HepG2 (cell line): ENCODE results near the gene ARIH2. TPM values are rescaled to one million over a fixed set of nuclear protein-coding genes. Genes with fewer than 3 reads are reported as not detected.
A peak's percentile ranks its signal among the peaks of the same experiment; 100 is the strongest.

ENCODE experiments used
- FOXC1 ChIP-seq: sonication (generic); formaldehyde crosslinking; IDR thresholded peaks from 2 replicates; pipeline ENCODE4 v1.8.0; 2022; ENCODE audit warnings: mild to moderate bottlenecking, missing genetic modification reagents, borderline replicate concordance
- GABPB1 ChIP-seq: IDR thresholded peaks from 2 replicates; pipeline ENCODE4 v1.6.1; 2016; ENCODE audit warnings: mild to moderate bottlenecking, missing genetic modification reagents, moderate library complexity, missing compliant biosample characterization
- HHEX ChIP-seq: IDR thresholded peaks from 2 replicates; pipeline ENCODE4 v1.6.1; 2016; ENCODE audit warnings: control low read depth
- KDM6A ChIP-seq: IDR thresholded peaks from 2 replicates; pipeline ENCODE4 v1.6.1; 2016; ENCODE audit warnings: low read depth
- NCOR1 ChIP-seq: fragments of 200-600 bp; sonication (generic); IDR thresholded peaks from 2 replicates; pipeline ENCODE4 v1.7.0; 2017; ENCODE audit warnings: antibody characterized with exemption, low read length, borderline replicate concordance
- NFIB ChIP-seq: sonication (generic); formaldehyde crosslinking; IDR thresholded peaks from 2 replicates; pipeline ENCODE4 v1.9.0; 2021; ENCODE audit warnings: missing genetic modification reagents, mild to moderate bottlenecking, borderline replicate concordance
- NKX3-1 ChIP-seq: sonication (generic); formaldehyde crosslinking; IDR thresholded peaks from 2 replicates; pipeline ENCODE4 v1.5.0; 2020; ENCODE audit warnings: missing genetic modification reagents
- RFX1 ChIP-seq: fragments of 450-650 bp; IDR thresholded peaks from 2 replicates; pipeline ENCODE4 v1.6.1; 2017
- ZBTB42 ChIP-seq: sonication (generic); formaldehyde crosslinking; IDR thresholded peaks from 2 replicates; pipeline ENCODE4 v1.5.0; 2020; ENCODE audit warnings: mild to moderate bottlenecking, missing genetic modification reagents
- ZNF3 ChIP-seq: IDR thresholded peaks from 2 replicates; pipeline ENCODE4 v1.7.0; 2017; ENCODE audit warnings: inconsistent platforms
- ZNF34 ChIP-seq: sonication (generic); formaldehyde crosslinking; IDR thresholded peaks from 2 replicates; pipeline ENCODE4 v1.4.0; 2020; ENCODE audit warnings: mild to moderate bottlenecking, missing genetic modification reagents, borderline replicate concordance
- ZNF451 ChIP-seq: sonication (generic); formaldehyde crosslinking; IDR thresholded peaks from 2 replicates; pipeline ENCODE4 v1.5.0; 2020; ENCODE audit warnings: mild to moderate bottlenecking, missing genetic modification reagents
- ZNF670 ChIP-seq: sonication (generic); formaldehyde crosslinking; IDR thresholded peaks from 2 replicates; pipeline ENCODE4 v1.8.0; 2022; ENCODE audit warnings: mild to moderate bottlenecking, missing genetic modification reagents, borderline replicate concordance
- ZNF674 ChIP-seq: sonication (generic); formaldehyde crosslinking; IDR thresholded peaks from 2 replicates; pipeline ENCODE4 v1.5.0; 2020; ENCODE audit warnings: low read depth, mild to moderate bottlenecking, missing genetic modification reagents
- ZNF703 ChIP-seq: sonication (generic); formaldehyde crosslinking; IDR thresholded peaks from 2 replicates; pipeline ENCODE4 v1.5.1; 2020; ENCODE audit warnings: missing genetic modification reagents, mild to moderate bottlenecking, moderate library complexity, borderline replicate concordance
- polyA plus RNA-seq, 8 experiments: library from polyadenylated mRNA; depleted of rRNA in 3 of 8; stranded (reverse) in 7 of 8; unstranded in 1 of 8; fragments of >200 nt; fragmentation: Illumina TruSeq in 4 of 8; extraction: Trizol in 4 of 8; gene quantifications; 2 replicates each; pipeline versions ENCODE4 v1.2.1 to v1.2.3, GENCODE V29; 2011 to 2016; ENCODE audit warnings: low read depth in 4 of 8, missing spikeins in 1 of 8, mixed read lengths in 1 of 8; ENCODE audit not compliant: insufficient read depth in 1 of 8
- total RNA-seq, 5 experiments: library from RNA; depleted of rRNA; stranded (reverse); fragments of >200 nt; fragmentation: Illumina TruSeq; extraction: Trizol; gene quantifications; 2 replicates each; pipeline ENCODE4 v1.2.3, GENCODE V29; 2016; ENCODE audit warnings: low read depth in 1 of 5
- TF ChIP-seq, protein P1 (sequence below): sonication (generic); formaldehyde crosslinking; IDR thresholded peaks from 2 replicates; pipeline ENCODE4 v1.4.0; 2020; ENCODE audit warnings: missing genetic modification reagents
- TF ChIP-seq, protein P2 (sequence below): sonication (generic); formaldehyde crosslinking; IDR thresholded peaks from 2 replicates; pipeline ENCODE4 v1.4.0; 2020; ENCODE audit warnings: missing genetic modification reagents, mild to moderate bottlenecking, borderline replicate concordance
- TF ChIP-seq, protein P3 (sequence below): sonication (generic); formaldehyde crosslinking; IDR thresholded peaks from 2 replicates; pipeline ENCODE4 v1.5.1; 2020; ENCODE audit warnings: missing genetic modification reagents, mild to moderate bottlenecking, borderline replicate concordance
- TF ChIP-seq, protein P4 (sequence below): sonication (generic); formaldehyde crosslinking; IDR thresholded peaks from 2 replicates; pipeline ENCODE4 v1.5.0; 2020; ENCODE audit warnings: missing genetic modification reagents

ARIH2 gene
- total and polyA plus RNA-seq, 2 of the 13 experiments (the other 11 are each of a cell fraction or from before 2014, with no cell fraction given): 64.8 to 83.3 TPM

GRCh38 chr3:48898383-48899234, 20.0 kb upstream of the ARIH2 start, which contains the start of gene SLC25A20 (continued):
- TF ChIP-seq, protein P1, sequence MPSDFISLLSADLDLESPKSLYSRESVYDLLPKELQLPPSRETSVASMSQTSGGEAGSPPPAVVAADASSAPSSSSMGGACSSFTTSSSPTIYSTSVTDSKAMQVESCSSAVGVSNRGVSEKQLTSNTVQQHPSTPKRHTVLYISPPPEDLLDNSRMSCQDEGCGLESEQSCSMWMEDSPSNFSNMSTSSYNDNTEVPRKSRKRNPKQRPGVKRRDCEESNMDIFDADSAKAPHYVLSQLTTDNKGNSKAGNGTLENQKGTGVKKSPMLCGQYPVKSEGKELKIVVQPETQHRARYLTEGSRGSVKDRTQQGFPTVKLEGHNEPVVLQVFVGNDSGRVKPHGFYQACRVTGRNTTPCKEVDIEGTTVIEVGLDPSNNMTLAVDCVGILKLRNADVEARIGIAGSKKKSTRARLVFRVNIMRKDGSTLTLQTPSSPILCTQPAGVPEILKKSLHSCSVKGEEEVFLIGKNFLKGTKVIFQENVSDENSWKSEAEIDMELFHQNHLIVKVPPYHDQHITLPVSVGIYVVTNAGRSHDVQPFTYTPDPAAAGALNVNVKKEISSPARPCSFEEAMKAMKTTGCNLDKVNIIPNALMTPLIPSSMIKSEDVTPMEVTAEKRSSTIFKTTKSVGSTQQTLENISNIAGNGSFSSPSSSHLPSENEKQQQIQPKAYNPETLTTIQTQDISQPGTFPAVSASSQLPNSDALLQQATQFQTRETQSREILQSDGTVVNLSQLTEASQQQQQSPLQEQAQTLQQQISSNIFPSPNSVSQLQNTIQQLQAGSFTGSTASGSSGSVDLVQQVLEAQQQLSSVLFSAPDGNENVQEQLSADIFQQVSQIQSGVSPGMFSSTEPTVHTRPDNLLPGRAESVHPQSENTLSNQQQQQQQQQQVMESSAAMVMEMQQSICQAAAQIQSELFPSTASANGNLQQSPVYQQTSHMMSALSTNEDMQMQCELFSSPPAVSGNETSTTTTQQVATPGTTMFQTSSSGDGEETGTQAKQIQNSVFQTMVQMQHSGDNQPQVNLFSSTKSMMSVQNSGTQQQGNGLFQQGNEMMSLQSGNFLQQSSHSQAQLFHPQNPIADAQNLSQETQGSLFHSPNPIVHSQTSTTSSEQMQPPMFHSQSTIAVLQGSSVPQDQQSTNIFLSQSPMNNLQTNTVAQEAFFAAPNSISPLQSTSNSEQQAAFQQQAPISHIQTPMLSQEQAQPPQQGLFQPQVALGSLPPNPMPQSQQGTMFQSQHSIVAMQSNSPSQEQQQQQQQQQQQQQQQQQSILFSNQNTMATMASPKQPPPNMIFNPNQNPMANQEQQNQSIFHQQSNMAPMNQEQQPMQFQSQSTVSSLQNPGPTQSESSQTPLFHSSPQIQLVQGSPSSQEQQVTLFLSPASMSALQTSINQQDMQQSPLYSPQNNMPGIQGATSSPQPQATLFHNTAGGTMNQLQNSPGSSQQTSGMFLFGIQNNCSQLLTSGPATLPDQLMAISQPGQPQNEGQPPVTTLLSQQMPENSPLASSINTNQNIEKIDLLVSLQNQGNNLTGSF (CRISPR knock-in tag): no peak
- TF ChIP-seq NFIB (CRISPR knock-in tag): no peak
- no peak for TF ChIP-seq ZNF34
- TF ChIP-seq, protein P2, sequence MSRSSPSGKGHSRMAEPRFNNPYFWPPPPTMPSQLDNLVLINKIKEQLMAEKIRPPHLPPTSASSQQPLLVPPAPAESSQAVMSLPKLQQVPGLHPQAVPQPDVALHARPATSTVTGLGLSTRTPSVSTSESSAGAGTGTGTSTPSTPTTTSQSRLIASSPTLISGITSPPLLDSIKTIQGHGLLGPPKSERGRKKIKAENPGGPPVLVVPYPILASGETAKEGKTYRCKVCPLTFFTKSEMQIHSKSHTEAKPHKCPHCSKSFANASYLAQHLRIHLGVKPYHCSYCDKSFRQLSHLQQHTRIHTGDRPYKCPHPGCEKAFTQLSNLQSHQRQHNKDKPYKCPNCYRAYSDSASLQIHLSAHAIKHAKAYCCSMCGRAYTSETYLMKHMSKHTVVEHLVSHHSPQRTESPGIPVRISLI: peak; percentile 58; the same call in 1 of the 2 replicates
- no peak for TF ChIP-seq ZBTB42 (CRISPR knock-in tag)
- no peak for TF ChIP-seq KDM6A (CRISPR knock-in tag)
- TF ChIP-seq NCOR1: peak; percentile 67; the same call in 1 of the 2 replicates
- no peak; the same call in 1 of the 2 replicates for TF ChIP-seq ZNF3
- TF ChIP-seq RFX1: no peak
- TF ChIP-seq ZNF451 (CRISPR knock-in tag): no peak
- TF ChIP-seq, protein P3, sequence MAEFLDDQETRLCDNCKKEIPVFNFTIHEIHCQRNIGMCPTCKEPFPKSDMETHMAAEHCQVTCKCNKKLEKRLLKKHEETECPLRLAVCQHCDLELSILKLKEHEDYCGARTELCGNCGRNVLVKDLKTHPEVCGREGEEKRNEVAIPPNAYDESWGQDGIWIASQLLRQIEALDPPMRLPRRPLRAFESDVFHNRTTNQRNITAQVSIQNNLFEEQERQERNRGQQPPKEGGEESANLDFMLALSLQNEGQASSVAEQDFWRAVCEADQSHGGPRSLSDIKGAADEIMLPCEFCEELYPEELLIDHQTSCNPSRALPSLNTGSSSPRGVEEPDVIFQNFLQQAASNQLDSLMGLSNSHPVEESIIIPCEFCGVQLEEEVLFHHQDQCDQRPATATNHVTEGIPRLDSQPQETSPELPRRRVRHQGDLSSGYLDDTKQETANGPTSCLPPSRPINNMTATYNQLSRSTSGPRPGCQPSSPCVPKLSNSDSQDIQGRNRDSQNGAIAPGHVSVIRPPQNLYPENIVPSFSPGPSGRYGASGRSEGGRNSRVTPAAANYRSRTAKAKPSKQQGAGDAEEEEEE (CRISPR knock-in tag): 0 out of 2 replicates have a peak, but pooled peaks have one; percentile 80
- no peak for TF ChIP-seq NKX3-1 (CRISPR knock-in tag)
- TF ChIP-seq ZNF703 (CRISPR knock-in tag): no peak
- TF ChIP-seq GABPB1: peak; percentile 94
- no peak for TF ChIP-seq HHEX
- peak; percentile 77 for TF ChIP-seq FOXC1 (CRISPR knock-in tag)
- TF ChIP-seq ZNF670 (CRISPR knock-in tag): no peak
- TF ChIP-seq ZNF674 (CRISPR knock-in tag): no peak
- TF ChIP-seq, protein P4, sequence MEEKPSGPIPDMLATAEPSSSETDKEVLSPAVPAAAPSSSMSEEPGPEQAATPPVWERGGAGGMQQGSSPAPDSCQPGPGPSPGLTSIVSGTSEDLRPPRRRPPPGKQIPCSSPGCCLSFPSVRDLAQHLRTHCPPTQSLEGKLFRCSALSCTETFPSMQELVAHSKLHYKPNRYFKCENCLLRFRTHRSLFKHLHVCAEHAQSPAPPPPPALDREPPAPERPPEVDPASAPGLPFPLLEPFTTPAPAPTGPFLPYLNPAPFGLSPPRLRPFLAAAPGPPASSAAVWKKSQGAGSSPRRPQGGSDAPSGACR (CRISPR knock-in tag): 0 out of 2 replicates have a peak, but pooled peaks have one; percentile 34
